Measurements from ENCODE around the gene CNTN3.

The CNTN3 gene

GRCh38 chr3:74614107-74614967 is at the start of gene CNTN3:
Gene CNTN3 (minus strand): TSS chr3:74614659. CDS start chr3:74521112, 93,547 bp downstream.
- no peak for DNase-seq (ENCODE audit: low read depth)

GRCh38 chr3:74663178-74663577 is 48.7 kb upstream of the CNTN3 start:
- DNase-seq (ENCODE audit: low read depth): no peak

- DNase-seq (ENCODE audit: low read depth): no peak
Measured at GRCh38 chr3:74661672-74662071, 47.2 kb upstream of the CNTN3 start.

- no peak for DNase-seq (ENCODE audit: low read depth)
Measured at GRCh38 chr3:74651885-74652284, 37.4 kb upstream of the CNTN3 start.

GRCh38 chr3:74651292-74651691 is 36.8 kb upstream of the CNTN3 start:
- no peak for DNase-seq (ENCODE audit: low read depth)

- DNase-seq (ENCODE audit: low read depth): no peak
Measured at GRCh38 chr3:74648107-74648506, 33.6 kb upstream of the CNTN3 start.

GRCh38 chr3:74646094-74646493 is 31.6 kb upstream of the CNTN3 start:
- no peak for DNase-seq (ENCODE audit: low read depth)

GRCh38 chr3:74643636-74644035 is 29.2 kb upstream of the CNTN3 start:
- DNase-seq (ENCODE audit: low read depth): no peak

- no peak for DNase-seq (ENCODE audit: low read depth)
Measured at GRCh38 chr3:74642876-74643275, 28.4 kb upstream of the CNTN3 start.

GRCh38 chr3:74640211-74640610 is 25.8 kb upstream of the CNTN3 start:
- no peak for DNase-seq (ENCODE audit: low read depth)

- DNase-seq (ENCODE audit: low read depth): no peak
Measured at GRCh38 chr3:74639681-74640080, 25.2 kb upstream of the CNTN3 start.

GRCh38 chr3:74636981-74637380 is 22.5 kb upstream of the CNTN3 start:
- no peak for DNase-seq (ENCODE audit: low read depth)

- no peak for DNase-seq (ENCODE audit: low read depth)
Measured at GRCh38 chr3:74633021-74633420, 18.6 kb upstream of the CNTN3 start.

- no peak for DNase-seq (ENCODE audit: low read depth)
Measured at GRCh38 chr3:74631351-74632140, 17.1 kb upstream of the CNTN3 start.

GRCh38 chr3:74630602-74631001 is 16.1 kb upstream of the CNTN3 start:
- DNase-seq (ENCODE audit: low read depth): no peak

GRCh38 chr3:74626011-74626410 is 11.6 kb upstream of the CNTN3 start:
- DNase-seq (ENCODE audit: low read depth): no peak

GRCh38 chr3:74624301-74624700 is 9.8 kb upstream of the CNTN3 start:
- no peak for DNase-seq (ENCODE audit: low read depth)

- no peak for DNase-seq (ENCODE audit: low read depth)
Measured at GRCh38 chr3:74623261-74623836, 8.9 kb upstream of the CNTN3 start.

- no peak for DNase-seq (ENCODE audit: low read depth)
Measured at GRCh38 chr3:74621581-74621980, 7.1 kb upstream of the CNTN3 start.

- DNase-seq (ENCODE audit: low read depth): no peak
Measured at GRCh38 chr3:74617776-74618175, 3.3 kb upstream of the CNTN3 start.

GRCh38 chr3:74613521-74614106 is 845 bp downstream of the CNTN3 start:
- DNase-seq (ENCODE audit: low read depth): no peak

GRCh38 chr3:74613060-74613459 is 1.4 kb downstream of the CNTN3 start:
- no peak for DNase-seq (ENCODE audit: low read depth)

GRCh38 chr3:74611206-74611605 is 3.3 kb downstream of the CNTN3 start:
- no peak for DNase-seq (ENCODE audit: low read depth)
